K562 (cell line): Measurements from ENCODE around the gene ILF2. TPM values are rescaled to one million over a fixed set of nuclear protein-coding genes. Genes with fewer than 3 reads are reported as not detected.

Source experiments
- ATAC-seq: fragments of 200-7000 bp; cut with Tn5 transposase; 3 replicates; pipeline ENCODE4 v1.9.1; 2020; ENCODE audit warnings: moderate library complexity
- BruUV-seq: library from RNA; stranded (reverse); fragments of 400-500 nt; replicated peaks from 2 replicates; lab custom pipeline; 2021; lab: Mats Ljungman, UMichigan
- CTCF ChIA-PET: fragments of 300-600 bp; formaldehyde crosslinking; extraction: SDS; loops from one replicate; lab custom pipeline; 2021; ENCODE audit warnings: low intra/inter-chr PET ratio; lab: Yijun Ruan, JAX
- POLR2A ChIA-PET: fragments of 300-600, 350-650 bp; sonication (Branson Sonifier 250); formaldehyde crosslinking; extraction: SDS; loops from one replicate; lab custom pipeline; 2021; ENCODE audit warnings: antibody characterized with exemption, inconsistent platforms; lab: Yijun Ruan, JAX
- DNase-seq, 4 experiments: peaks; one replicate each; pipeline versions ENCODE4 v3.0.0 to v3.0.0-alpha.2; 2011 to 2018; ENCODE audit warnings: low spot score in 3 of 4, mixed read lengths in 3 of 4; ENCODE audit errors: extremely low read depth in 1 of 4
- FAIRE-seq: peaks from 2 replicates; lab custom pipeline; 2011; peaks lifted over from hg19 to GRCh38; lab: Jason Lieb, UNC
- H2AFZ ChIP-seq: 2 replicates; pipeline ENCODE4 v1.6.0; 2011; ENCODE audit warnings: low read depth, low read length, control low read depth, inconsistent platforms
- H3K27ac ChIP-seq: fragments of 200-600 bp; 3 replicates; pipeline ENCODE4 v1.8.0; 2011; ENCODE audit warnings: low read depth, mild to moderate bottlenecking, control low read depth, inconsistent platforms, low read length, moderate library complexity, mixed read lengths; ENCODE audit errors: extremely low read depth
- H3K27me3 ChIP-seq, 2 experiments: fragments of 300-600 bp in 1 of 2; 2 replicates in 1 of 2; 3 replicates in 1 of 2; pipeline versions ENCODE4 v1.6.0 to v1.8.0; 2011; ENCODE audit warnings: inconsistent platforms in 2 of 2, low read length in 2 of 2, mild to moderate bottlenecking in 1 of 2, mixed read lengths in 1 of 2, moderate library complexity in 1 of 2; ENCODE audit not compliant: control insufficient read depth in 2 of 2, insufficient read depth in 2 of 2
- H3K36me3 ChIP-seq: fragments of 300-600 bp; 3 replicates; pipeline ENCODE4 v1.8.0; 2011; ENCODE audit warnings: mild to moderate bottlenecking, low read length, inconsistent platforms; ENCODE audit not compliant: control insufficient read depth, insufficient read depth
- H3K4me1 ChIP-seq, 2 experiments: fragments of 200-600 bp in 1 of 2; replicated peaks in 1 of 2; 2 replicates in 1 of 2; 3 replicates in 1 of 2; pipeline versions ENCODE4 v1.5.1 to v1.8.0; 2011; ENCODE audit warnings: inconsistent platforms in 2 of 2, low read length in 2 of 2, mild to moderate bottlenecking in 1 of 2, mixed read lengths in 1 of 2, moderate library complexity in 1 of 2; ENCODE audit not compliant: control insufficient read depth in 2 of 2, insufficient read depth in 2 of 2
- H3K4me2 ChIP-seq: 2 replicates; pipeline ENCODE4 v1.6.1; 2011; ENCODE audit warnings: low read length, control low read depth, inconsistent platforms, mixed read lengths; ENCODE audit not compliant: insufficient read depth
- H3K4me3 ChIP-seq: fragments of 200-600 bp; sonication (generic), shearing (Covaris generic); 2 replicates; pipeline ENCODE4 v1.5.1; 2016; ENCODE audit warnings: control low read depth, inconsistent platforms
- H3K79me2 ChIP-seq: fragments of 200-600 bp; 3 replicates; pipeline ENCODE4 v1.8.0; 2011; ENCODE audit warnings: low read length, inconsistent platforms; ENCODE audit not compliant: control insufficient read depth, insufficient read depth
- H3K9ac ChIP-seq, 2 experiments: 2 replicates each; pipeline versions ENCODE4 v1.6.0 to v1.6.1; 2011; ENCODE audit warnings: low read depth in 2 of 2, low read length in 2 of 2, control low read depth in 1 of 2, inconsistent platforms in 1 of 2, mild to moderate bottlenecking in 1 of 2, mixed read lengths in 1 of 2; ENCODE audit not compliant: insufficient read depth in 1 of 2
- H3K9me1 ChIP-seq: one replicate; pipeline ENCODE4 v1.6.0; 2011; ENCODE audit warnings: inconsistent platforms, mild to moderate bottlenecking, low read length, moderate library complexity; ENCODE audit not compliant: control insufficient read depth, insufficient read depth
- H3K9me3 ChIP-seq: replicated peaks from 2 replicates; pipeline ENCODE4 v1.5.1; 2011; ENCODE audit warnings: low read depth, low read length, inconsistent platforms; ENCODE audit not compliant: control insufficient read depth, insufficient read depth
- H4K20me1 ChIP-seq: replicated peaks from 2 replicates; pipeline ENCODE4 v1.6.1; 2011; ENCODE audit warnings: low read length, inconsistent platforms, mixed read lengths; ENCODE audit not compliant: control insufficient read depth, insufficient read depth
- MCM3 ChIP-seq: fragments of 450-650 bp; IDR thresholded peaks from 2 replicates; pipeline ENCODE4 v1.6.1; 2016
- PPARD ChIP-seq: fragments of 250-450 bp; sonication (Bioruptor Pico); IDR thresholded peaks from 2 replicates; pipeline ENCODE4 v1.8.0; 2022; ENCODE audit warnings: inconsistent platforms, mild to moderate bottlenecking, moderate library complexity
- ZNF165 ChIP-seq: fragments of 250-450 bp; sonication (Bioruptor Pico); IDR thresholded peaks from 2 replicates; pipeline ENCODE4 v1.4.0; 2020; ENCODE audit warnings: borderline replicate concordance
- ZNF232 ChIP-seq: sonication (generic); formaldehyde crosslinking; IDR thresholded peaks from 2 replicates; pipeline ENCODE4 v1.8.0; 2022; ENCODE audit warnings: mild to moderate bottlenecking, missing genetic modification reagents
- WGBS: fragments of 100-300 bp; shearing (Covaris generic); methylation state at CpG from one replicate; pipeline ENCODE4 v1.1.6; 2016; ENCODE audit warnings: low coverage, mixed read lengths; ENCODE audit not compliant: insufficient coverage; ENCODE audit errors: missing lambda C conversion rate; 5-methylcytosine and 5-hydroxymethylcytosine counted together
- in situ Hi-C: fragments of 300-500 bp; cut with MboI; formaldehyde crosslinking; loops from 4 replicates; pipeline ENCODE4 v1.15.0; 2018; ENCODE audit warnings: inconsistent platforms, mixed read lengths
- intact Hi-C: fragments of 100-400 bp; cut with micrococcal nuclease; formaldehyde crosslinking; loops from 2 replicates; pipeline ENCODE4 v1.14.2; 2022
- polyA plus RNA-seq, 8 experiments: library from polyadenylated mRNA; depleted of rRNA in 4 of 8; stranded (reverse) in 5 of 8; unstranded in 3 of 8; fragments of >200 nt; fragmentation: Nextera tagmentation in 2 of 8; fragmentation: Illumina TruSeq in 1 of 8; extraction: Ambion mirVana in 2 of 8; extraction: Trizol in 1 of 8; gene quantifications; 2 replicates each; pipeline versions ENCODE4 v1.2.1 to v1.2.3, GENCODE V29; 2011 to 2014; ENCODE audit warnings: inconsistent platforms in 1 of 8, missing spikeins in 1 of 8
- total RNA-seq, 7 experiments: library from RNA; depleted of rRNA in 6 of 7; stranded (reverse); fragments of >200 nt in 6 of 7; fragmentation: Illumina TruSeq in 2 of 7; extraction: Trizol in 2 of 7; gene quantifications; 2 replicates each; pipeline versions ENCODE4 v1.2.1 to v1.2.3, GENCODE V29; 2011 to 2021; ENCODE audit warnings: low replicate concordance in 1 of 7
- TF ChIP-seq, protein P1 (sequence below): fragments of 450-650 bp; IDR thresholded peaks from 2 replicates; pipeline ENCODE4 v1.6.1; 2016; ENCODE audit warnings: low read depth, mild to moderate bottlenecking, moderate library complexity
- TF ChIP-seq, protein P2 (sequence below): fragments of 450-650 bp; IDR thresholded peaks from 2 replicates; pipeline ENCODE4 v1.6.1; 2016; ENCODE audit warnings: antibody characterized with exemption

Gene ILF2
- total and polyA plus RNA-seq, 9 of the 15 experiments (the other 6 are each of a cell fraction or from before 2014, with no cell fraction given): 282 to 726 (median 474) TPM

DNA sequence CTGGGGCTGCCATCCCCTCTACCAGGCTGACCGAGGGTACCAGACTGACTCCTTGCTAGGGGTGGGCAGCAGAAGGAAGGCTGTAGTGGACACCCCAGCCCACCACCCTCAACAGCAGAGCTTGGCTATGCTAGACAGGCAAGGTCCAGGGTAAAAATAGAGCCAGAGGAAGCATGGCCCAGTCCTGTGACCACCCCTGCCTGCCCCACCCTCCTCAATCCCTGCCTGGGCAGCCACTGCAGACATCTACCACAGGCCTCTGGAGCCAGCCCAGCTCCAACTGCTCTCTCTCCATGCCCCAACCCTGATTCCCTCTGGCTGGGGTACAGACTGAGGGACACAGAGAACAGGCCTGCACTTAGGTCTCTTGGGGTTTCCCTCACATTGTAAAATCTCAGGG, 40.8 kb downstream of the ILF2 start:
- Histone ChIP-seq H3K4me3 (no peak overlapping the region), H3K79me2 (peaks cover 18% of the 10 kb centered on the region), H3K4me1 (peaks cover 31 to 51% of the 10 kb centered on the region in 2 experiments), H3K9me3 (no peaks in the 10 kb centered on the region), H2AFZ (no peak overlapping the region), H3K4me2 (no peak overlapping the region), H3K27me3 (no peaks in the 10 kb centered on the region), H3K9me1 (no peaks in the 10 kb centered on the region), H3K36me3 (peaks cover 8% of the 10 kb centered on the region; the same call in 2 of the 3 replicates), H3K27ac (no peak overlapping the region), H3K9ac (peak overlapping the region in 1 of 2 experiments; percentile 72; a peak in 1 of 4 replicates), H4K20me1 (no peaks in the 10 kb centered on the region)
- no peak for TF ChIP-seq MCM3
- no peak for TF ChIP-seq ZNF232 (CRISPR knock-in tag)
- no peak for FAIRE-seq
- ChIA-PET CTCF (no interaction called here), POLR2A (interaction anchor here (0.5 to 4.3 kb wide), 7 partner anchors 10 to 232 kb away, joined by 3 to 18 read pairs (median 3); partner anchors contain the start of gene S100A14)
- WGBS: 82% methylated on average over 1 of the region's 1 CpG
- intact Hi-C loops (loop anchor here (5.0 kb wide), 1 partner anchor 98 kb away; no protein-coding TSS in a partner anchor), in situ Hi-C loops (no loop called here)
- BruUV-seq: no TSS peak
- DNase-seq: no peak
- no peak for ATAC-seq

DNA sequence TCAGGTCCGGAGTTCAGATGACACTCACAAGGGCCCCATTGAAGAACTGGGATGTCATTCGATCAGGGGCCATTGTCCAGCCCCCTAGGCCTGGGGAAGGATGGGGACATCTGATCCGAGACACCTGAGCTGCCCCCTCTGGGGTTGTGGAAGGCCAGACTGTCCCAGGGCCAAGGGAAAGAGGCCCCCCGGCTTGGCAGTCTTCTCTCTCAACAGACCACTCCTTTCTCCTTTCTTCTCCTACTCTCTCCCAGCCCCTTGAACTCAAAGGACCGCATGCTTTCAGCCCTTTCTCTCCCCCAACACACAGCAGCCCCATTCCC, 41.5 kb downstream of the ILF2 start:
- Histone ChIP-seq H3K36me3 (peaks cover 9% of the 10 kb centered on the region; the same call in 2 of the 3 replicates), H4K20me1 (no peaks in the 10 kb centered on the region), H3K27me3 (no peaks in the 10 kb centered on the region), H3K4me3 (no peak overlapping the region), H3K9ac (peak overlapping the region in 1 of 2 experiments; percentile 90; a peak in 2 of 4 replicates), H3K27ac (no peak overlapping the region), H2AFZ (no peak overlapping the region), H3K4me1 (peaks cover 31 to 51% of the 10 kb centered on the region in 2 experiments), H3K9me3 (no peaks in the 10 kb centered on the region), H3K79me2 (peaks cover 11% of the 10 kb centered on the region), H3K4me2 (no peak overlapping the region), H3K9me1 (no peaks in the 10 kb centered on the region)
- in situ Hi-C loops (no loop called here), intact Hi-C loops (no loop called here)
- ATAC-seq (no peak), FAIRE-seq (no peak), DNase-seq (no peak)
- BruUV-seq: no TSS peak
- WGBS: 60% methylated on average over 5 of the region's 5 CpGs
- CTCF ChIA-PET: no interaction called here
- TF ChIP-seq, protein P1, sequence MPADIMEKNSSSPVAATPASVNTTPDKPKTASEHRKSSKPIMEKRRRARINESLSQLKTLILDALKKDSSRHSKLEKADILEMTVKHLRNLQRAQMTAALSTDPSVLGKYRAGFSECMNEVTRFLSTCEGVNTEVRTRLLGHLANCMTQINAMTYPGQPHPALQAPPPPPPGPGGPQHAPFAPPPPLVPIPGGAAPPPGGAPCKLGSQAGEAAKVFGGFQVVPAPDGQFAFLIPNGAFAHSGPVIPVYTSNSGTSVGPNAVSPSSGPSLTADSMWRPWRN: no peak
- TF ChIP-seq ZNF165 (CRISPR knock-in tag) (no peak), PPARD (no peak)
- TF ChIP-seq, protein P2, sequence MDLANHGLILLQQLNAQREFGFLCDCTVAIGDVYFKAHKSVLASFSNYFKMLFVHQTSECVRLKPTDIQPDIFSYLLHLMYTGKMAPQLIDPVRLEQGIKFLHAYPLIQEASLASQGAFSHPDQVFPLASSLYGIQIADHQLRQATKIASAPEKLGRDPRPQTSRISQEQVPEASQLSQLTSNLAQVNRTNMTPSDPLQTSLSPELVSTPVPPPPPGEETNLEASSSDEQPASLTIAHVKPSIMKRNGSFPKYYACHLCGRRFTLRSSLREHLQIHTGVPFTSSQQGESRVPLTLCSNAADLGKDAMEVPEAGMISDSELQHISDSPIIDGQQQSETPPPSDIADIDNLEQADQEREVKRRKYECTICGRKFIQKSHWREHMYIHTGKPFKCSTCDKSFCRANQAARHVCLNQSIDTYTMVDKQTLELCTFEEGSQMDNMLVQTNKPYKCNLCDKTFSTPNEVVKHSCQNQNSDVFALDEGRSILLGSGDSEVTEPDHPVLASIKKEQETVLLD: no peak
- POLR2A ChIA-PET: interaction anchor here (1.1 to 4.3 kb wide), 7 partner anchors 9 to 63 kb away, joined by 3 to 70 read pairs (median 5); partner anchors contain the start of gene S100A14
